ENCODE results near the gene THOC6. TPM values are rescaled to one million over a fixed set of nuclear protein-coding genes. Genes with fewer than 3 reads are reported as not detected.

Gene THOC6
- total and polyA plus RNA-seq, 12 donors, result 9.0 to 107 (median 18.7) TPM

DNA sequence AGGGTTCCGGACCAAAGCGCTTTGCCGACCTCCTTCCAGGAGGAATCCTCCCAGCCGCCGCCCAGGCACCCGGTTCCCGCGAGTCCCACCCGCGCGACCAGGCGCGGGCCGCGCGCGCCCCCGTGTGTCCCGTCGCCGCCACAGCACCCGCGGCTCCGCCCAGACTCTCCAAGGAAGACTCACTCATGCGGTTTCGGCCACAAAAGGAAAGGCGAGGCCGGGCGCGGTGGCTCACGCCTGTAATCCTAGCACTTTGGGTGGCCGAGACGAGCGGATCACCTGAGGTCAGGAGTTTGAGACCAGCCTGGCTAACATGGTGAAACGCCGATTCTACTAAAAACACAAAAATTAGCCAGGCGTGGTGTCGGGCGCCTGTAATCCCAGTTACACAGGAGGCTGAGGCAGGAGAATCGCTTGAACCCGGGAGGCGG, 40.1 kb upstream of the THOC6 start:
- Histone ChIP-seq H3K36me3 (replicated peaks in 1 of 2) (no peaks in the 10 kb centered on the region), H3K27ac (no peak overlapping the region), H3K4me1 (replicated peaks in 1 of 2) (peaks cover 12 to 24% of the 10 kb centered on the region in 2 donors), H3K27me3 (peaks cover 4% of the 10 kb centered on the region), H3K4me3 (peak overlapping the region in 1 of 4 donors; percentile 16), H3K9me3 (replicated peaks in 1 of 3) (no peaks in the 10 kb centered on the region)
- TF ChIP-seq CTCF (IDR thresholded peaks at IDR 0.05), result peak; percentile 55 to 93 (median 77)
- no peak for TF ChIP-seq POLR2A (IDR thresholded peaks at IDR 0.05)
- 9 to 19% (median 14%) methylated on average over 19 to 42 of the region's 42 CpGs for WGBS, 4 donors
- intact Hi-C loops (cut with DNase I), result loop anchor here in 1 of 2 donors (10.0 kb wide), 1 partner anchor 59 kb away; no protein-coding TSS in a partner anchor
- peak; percentile 64 to 90 (median 80) for DNase-seq

- 53 to 73% (median 54%) methylated on average over 2 to 9 of the region's 9 CpGs for WGBS, 4 donors
- H3K36me3 ChIP-seq (replicated peaks in 1 of 2), result no peaks in the 10 kb centered on the region
- H3K9me3 ChIP-seq (replicated peaks in 1 of 3), result no peaks in the 10 kb centered on the region
- peaks cover 7 to 16% of the 10 kb centered on the region in 2 donors for H3K4me1 ChIP-seq (replicated peaks in 1 of 2)
- no peak overlapping the region for H3K4me3 ChIP-seq
- TF ChIP-seq POLR2A (IDR thresholded peaks at IDR 0.05), result no peak
- no peak for TF ChIP-seq CTCF (IDR thresholded peaks at IDR 0.05)
- no peak for DNase-seq
- H3K27me3 ChIP-seq, result no peaks in the 10 kb centered on the region
- intact Hi-C loops (cut with DNase I), result loop anchor here in 1 of 2 donors (10.0 kb wide), 1 partner anchor 61 kb away; no protein-coding TSS in a partner anchor
- H3K27ac ChIP-seq, result no peak overlapping the region
Observed at GRCh38 chr16:2985462-2985861, 38.4 kb upstream of the THOC6 start.

DNA sequence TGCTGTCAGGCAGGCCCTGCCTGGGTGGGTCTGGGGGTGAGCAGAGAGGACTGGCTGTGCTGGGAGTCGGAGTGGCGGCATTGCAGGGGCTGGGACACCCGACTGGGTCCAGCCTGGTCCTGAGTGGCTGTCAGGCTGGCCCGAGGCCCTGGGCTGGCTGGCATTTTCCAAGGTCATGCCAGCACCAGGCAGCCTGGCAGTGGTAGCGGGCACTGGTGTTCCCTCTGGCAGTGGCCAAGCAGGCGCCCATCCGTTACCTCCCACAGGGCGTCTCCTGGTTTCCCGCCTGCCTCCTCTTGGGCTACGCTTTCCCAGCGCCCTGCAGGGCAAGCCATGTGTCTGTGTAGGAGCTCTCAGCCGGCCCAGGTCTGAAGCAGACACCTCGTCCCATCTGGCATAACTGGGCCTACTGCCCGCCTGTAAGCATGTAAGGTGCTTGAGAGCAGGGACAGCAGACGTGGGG, 37.9 kb upstream of the THOC6 start:
- TF ChIP-seq POLR2A (IDR thresholded peaks at IDR 0.05), result no peak
- no peak for TF ChIP-seq CTCF (IDR thresholded peaks at IDR 0.05)
- 35 to 65% (median 50%) methylated on average over 4 to 15 of the region's 15 CpGs for WGBS, 4 donors
- H3K4me3 ChIP-seq, result no peak overlapping the region
- intact Hi-C loops (cut with DNase I), result loop anchor here in 1 of 2 donors (10.0 kb wide), 1 partner anchor 61 kb away; no protein-coding TSS in a partner anchor
- peaks cover 3 to 12% of the 10 kb centered on the region in 2 donors for H3K4me1 ChIP-seq (replicated peaks in 1 of 2)
- no peaks in the 10 kb centered on the region for H3K27me3 ChIP-seq
- no peaks in the 10 kb centered on the region for H3K36me3 ChIP-seq (replicated peaks in 1 of 2)
- no peaks in the 10 kb centered on the region for H3K9me3 ChIP-seq (replicated peaks in 1 of 3)
- no peak overlapping the region for H3K27ac ChIP-seq
- peak in 4 of 7 donors; percentile 49 to 57 (median 54) for DNase-seq

DNA sequence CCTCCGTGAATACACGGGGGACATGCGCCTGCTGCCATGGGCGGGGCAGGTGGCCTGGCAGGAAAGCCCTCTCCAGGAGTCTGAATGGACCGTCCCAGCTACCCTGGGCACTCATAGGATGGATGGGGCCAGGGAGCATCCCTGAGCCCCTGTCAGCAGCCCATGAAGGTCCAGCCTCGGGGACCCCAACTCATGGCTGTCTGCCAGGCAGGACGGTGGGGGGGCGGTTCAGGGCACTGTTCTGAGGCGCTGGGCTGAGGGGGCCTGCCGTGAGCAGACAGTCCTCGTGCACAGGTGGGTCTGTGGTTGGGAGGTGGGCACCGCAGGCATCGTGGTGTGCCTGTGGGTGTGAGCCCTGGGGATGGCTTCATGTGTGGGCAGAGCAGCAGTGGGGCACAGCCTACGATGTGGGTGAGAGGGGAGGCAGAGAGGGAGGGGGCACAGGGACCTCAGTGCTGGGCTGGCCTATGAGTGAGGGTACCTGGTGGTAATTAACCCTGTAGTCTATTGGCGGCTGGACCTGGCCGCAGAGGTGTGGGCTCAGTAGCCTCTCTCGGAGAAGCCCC, 37.1 kb upstream of the THOC6 start:
- TF ChIP-seq POLR2A (IDR thresholded peaks at IDR 0.05) (no peak), CTCF (IDR thresholded peaks at IDR 0.05) (no peak)
- H3K27ac ChIP-seq, result no peak overlapping the region
- DNase-seq, result no peak
- no peaks in the 10 kb centered on the region for H3K9me3 ChIP-seq (replicated peaks in 1 of 3)
- H3K4me1 ChIP-seq (replicated peaks in 1 of 2), result peaks cover 0 to 7% of the 10 kb centered on the region in 2 donors
- no peak overlapping the region for H3K4me3 ChIP-seq
- H3K27me3 ChIP-seq, result no peaks in the 10 kb centered on the region
- WGBS, 4 donors, result 70 to 100% (median 79%) methylated on average over 2 to 17 of the region's 17 CpGs
- H3K36me3 ChIP-seq (replicated peaks in 1 of 2), result no peaks in the 10 kb centered on the region
- intact Hi-C loops (cut with DNase I), result loop anchor here in 1 of 2 donors (10.0 kb wide), 1 partner anchor 62 kb away; no protein-coding TSS in a partner anchor
